ENCODE data around the gene GOLGA6D.
"Not testable (repeated sequence)": the region's sequence is repeated elsewhere in the genome, so short reads cannot be mapped to it uniquely, and the experiment has no call there.

GOLGA6D gene

GRCh38 chr15:75333654-75334419 is 51.2 kb downstream of the GOLGA6D start:
- not testable (repeated sequence) for DNase-seq (ENCODE audit: low read depth)

- no peak for DNase-seq (ENCODE audit: low read depth)
Observed at GRCh38 chr15:75335313-75335704, 52.7 kb downstream of the GOLGA6D start.

- peak; percentile 63 for DNase-seq (ENCODE audit: low read depth)
Observed at GRCh38 chr15:75335705-75336355, 53.2 kb downstream of the GOLGA6D start, which contains the start of gene COMMD4. TSS of gene COMMD4 (plus strand) at chr15:75336063. CDS start at chr15:75336090, 27 bp downstream.

- no peak for DNase-seq (ENCODE audit: low read depth)
Observed at GRCh38 chr15:75338661-75339240, 56.1 kb downstream of the GOLGA6D start.

- no peak for DNase-seq (ENCODE audit: low read depth)
Observed at GRCh38 chr15:75339531-75340240, 57.1 kb downstream of the GOLGA6D start.

GRCh38 chr15:75342221-75342620 is 59.6 kb downstream of the GOLGA6D start:
- no peak for DNase-seq (ENCODE audit: low read depth)

- DNase-seq (ENCODE audit: low read depth), result not testable (repeated sequence)
Observed at GRCh38 chr15:75343953-75344352, 61.3 kb downstream of the GOLGA6D start.

All from GM04503 (cell line).